HG03097 (cell line): Measurements from ENCODE around the gene APBA3.

Source experiments
- ATAC-seq: cut with Tn5 transposase; IDR thresholded peaks from one replicate; pipeline ENCODE4 v1.9.1; 2021; ENCODE audit not compliant: unreplicated experiment, low FRiP score

APBA3 gene

GRCh38 chr19:3788996-3789778, 27.7 kb upstream of the APBA3 start:
- ATAC-seq: no peak

- ATAC-seq: no peak
Measured at GRCh38 chr19:3785938-3786824, 24.7 kb upstream of the APBA3 start, which contains the start of gene MATK. Gene MATK, minus strand, starts transcription at chr19:3786381. Its CDS starts 1,246 bp downstream, at chr19:3785135.

- ATAC-seq: no peak
Measured at GRCh38 chr19:3785451-3785937, 24.0 kb upstream of the APBA3 start.

GRCh38 chr19:3784607-3785450, 23.3 kb upstream of the APBA3 start:
- no peak for ATAC-seq

GRCh38 chr19:3783660-3784584, 22.4 kb upstream of the APBA3 start:
- ATAC-seq: no peak

GRCh38 chr19:3782903-3783302, 21.4 kb upstream of the APBA3 start:
- ATAC-seq: no peak

- no peak for ATAC-seq
Measured at GRCh38 chr19:3782330-3782729, 20.8 kb upstream of the APBA3 start.

- ATAC-seq: no peak
Measured at GRCh38 chr19:3781603-3782002, 20.1 kb upstream of the APBA3 start.

- no peak for ATAC-seq
Measured at GRCh38 chr19:3780786-3781304, 19.4 kb upstream of the APBA3 start.

GRCh38 chr19:3778899-3779723, 17.6 kb upstream of the APBA3 start:
- ATAC-seq: no peak

- no peak for ATAC-seq
Measured at GRCh38 chr19:3778104-3778867, 16.8 kb upstream of the APBA3 start.

GRCh38 chr19:3776479-3777040, 15.1 kb upstream of the APBA3 start:
- no peak for ATAC-seq

GRCh38 chr19:3775831-3776230, 14.3 kb upstream of the APBA3 start:
- no peak for ATAC-seq

GRCh38 chr19:3775374-3775711, 13.9 kb upstream of the APBA3 start:
- no peak for ATAC-seq

GRCh38 chr19:3774621-3775373, 13.3 kb upstream of the APBA3 start:
- ATAC-seq: no peak

GRCh38 chr19:3773814-3774515, 12.5 kb upstream of the APBA3 start:
- ATAC-seq: no peak
